Immature natural killer cell (primary cell): ENCODE data around the gene AP3B2. TPM values are rescaled to one million over a fixed set of nuclear protein-coding genes. Genes with fewer than 3 reads are reported as not detected.

Experiments used
- DNase-seq, 3 donors: peaks; one replicate each; pipeline ENCODE4 v3.0.0; 2022; ENCODE audit warnings: mixed read lengths in 1 of 3
- H3K27ac Mint-ChIP-seq, 6 donors: one replicate each; pipeline ENCODE4 v1.8.0; 2020; ENCODE audit warnings: mixed read lengths in 6 of 6, mild to moderate bottlenecking in 5 of 6, inconsistent platforms in 4 of 6, moderate library complexity in 3 of 6
- H3K27me3 Mint-ChIP-seq, 3 donors: one replicate each; pipeline ENCODE4 v1.8.0; 2020 to 2021; ENCODE audit warnings: low read depth in 3 of 3, mild to moderate bottlenecking in 3 of 3, mixed read lengths in 3 of 3, moderate library complexity in 3 of 3, inconsistent platforms in 1 of 3
- H3K36me3 Mint-ChIP-seq, 3 donors: one replicate each; pipeline ENCODE4 v1.8.0; 2020; ENCODE audit warnings: mixed read lengths in 3 of 3, inconsistent platforms in 2 of 3, mild to moderate bottlenecking in 2 of 3
- H3K4me1 Mint-ChIP-seq, 2 donors: one replicate each; pipeline ENCODE4 v1.8.0; 2020; ENCODE audit warnings: inconsistent platforms in 2 of 2, mild to moderate bottlenecking in 2 of 2, mixed read lengths in 2 of 2, moderate library complexity in 1 of 2
- H3K4me3 Mint-ChIP-seq, 5 donors: one replicate each; pipeline ENCODE4 v1.8.0; 2020; ENCODE audit warnings: mild to moderate bottlenecking in 5 of 5, mixed read lengths in 5 of 5, inconsistent platforms in 3 of 5, moderate library complexity in 3 of 5
- H3K9me3 Mint-ChIP-seq, 6 donors: one replicate each; pipeline ENCODE4 v1.8.0; 2020; ENCODE audit warnings: mild to moderate bottlenecking in 6 of 6, mixed read lengths in 6 of 6, inconsistent platforms in 4 of 6, moderate library complexity in 3 of 6
- polyA plus RNA-seq, 3 donors: library from polyadenylated mRNA; unstranded; fragments of 300-500 nt; fragmentation: Illumina TruSeq; gene quantifications; one replicate each; pipeline ENCODE4 v1.2.3, GENCODE V29; 2021

The AP3B2 gene
- polyA plus RNA-seq = not detected

- peaks cover 0 to 2% (median 0%) of the 10 kb centered on the region in 6 donors for H3K9me3 Mint-ChIP-seq
- H3K27me3 Mint-ChIP-seq = peaks cover 0 to 8% (median 2%) of the 10 kb centered on the region in 3 donors
- peak; percentile 47 to 60 (median 53) for DNase-seq
- no peak within 1 kb of the TSS for H3K27ac Mint-ChIP-seq
- H3K4me3 Mint-ChIP-seq = peak within 1 kb of the TSS; percentile 63 to 74 (median 67)
- H3K4me1 Mint-ChIP-seq = peaks cover 0 to 4% of the 10 kb centered on the region in 2 donors
- no peaks in the 10 kb centered on the region for H3K36me3 Mint-ChIP-seq
Measured at GRCh38 chr15:82709421-82710207, at the start of gene AP3B2. Gene AP3B2, minus strand, starts transcription at chr15:82709875. Its CDS starts 169 bp downstream, at chr15:82709706.

- Mint-ChIP-seq H3K4me1 (peaks cover 42 to 64% of the 10 kb centered on the region in 2 donors), H3K27ac (peak overlapping the region; percentile 81 to 98 (median 95)), H3K36me3 (peaks cover 6 to 23% (median 20%) of the 10 kb centered on the region in 3 donors), H3K4me3 (peak overlapping the region; percentile 96 to 100 (median 98)), H3K27me3 (peaks cover 0 to 4% (median 0%) of the 10 kb centered on the region in 3 donors), H3K9me3 (no peaks in the 10 kb centered on the region)
- no peak for DNase-seq
Measured at GRCh38 chr15:82751308-82751707, 41.6 kb upstream of the AP3B2 start.

GRCh38 chr15:82750831-82751180 lies 41.1 kb upstream of the AP3B2 start:
- Mint-ChIP-seq H3K27me3 (peaks cover 0 to 4% (median 0%) of the 10 kb centered on the region in 3 donors), H3K36me3 (peaks cover 1 to 18% (median 17%) of the 10 kb centered on the region in 3 donors), H3K4me1 (peaks cover 38 to 59% of the 10 kb centered on the region in 2 donors), H3K27ac (peak overlapping the region; percentile 81 to 98 (median 95)), H3K9me3 (no peaks in the 10 kb centered on the region), H3K4me3 (peak overlapping the region; percentile 96 to 100 (median 98))
- no peak for DNase-seq

GRCh38 chr15:82749951-82750830 lies 40.5 kb upstream of the AP3B2 start:
- peak; percentile 75 to 79 (median 77) for DNase-seq
- Mint-ChIP-seq H3K9me3 (no peaks in the 10 kb centered on the region), H3K36me3 (peaks cover 0 to 15% (median 14%) of the 10 kb centered on the region in 3 donors), H3K4me3 (peak overlapping the region; percentile 96 to 100 (median 98)), H3K27ac (peak overlapping the region; percentile 81 to 98 (median 95)), H3K4me1 (peaks cover 38 to 57% of the 10 kb centered on the region in 2 donors), H3K27me3 (peaks cover 0 to 4% (median 0%) of the 10 kb centered on the region in 3 donors)

- Mint-ChIP-seq H3K27ac (no peak overlapping the region), H3K9me3 (no peaks in the 10 kb centered on the region), H3K27me3 (peaks cover 0 to 4% (median 0%) of the 10 kb centered on the region in 3 donors), H3K4me3 (peak overlapping the region in 4 of 5 donors; percentile 8 to 63 (median 46)), H3K4me1 (peaks cover 35 to 41% of the 10 kb centered on the region in 2 donors), H3K36me3 (peaks cover 0 to 5% (median 5%) of the 10 kb centered on the region in 3 donors)
- DNase-seq = no peak
Measured at GRCh38 chr15:82748315-82748714, 38.6 kb upstream of the AP3B2 start.

- no peak for DNase-seq
- H3K27ac Mint-ChIP-seq = no peak overlapping the region
- no peak overlapping the region for H3K4me3 Mint-ChIP-seq
- H3K36me3 Mint-ChIP-seq = peaks cover 0 to 7% (median 0%) of the 10 kb centered on the region in 3 donors
- no peaks in the 10 kb centered on the region for H3K27me3 Mint-ChIP-seq
- H3K4me1 Mint-ChIP-seq = no peaks in the 10 kb centered on the region
- H3K9me3 Mint-ChIP-seq = no peaks in the 10 kb centered on the region
Measured at GRCh38 chr15:82743810-82744209, 34.1 kb upstream of the AP3B2 start.

GRCh38 chr15:82742134-82742533 lies 32.5 kb upstream of the AP3B2 start:
- Mint-ChIP-seq H3K4me3 (no peak overlapping the region), H3K27me3 (no peaks in the 10 kb centered on the region), H3K27ac (no peak overlapping the region), H3K36me3 (peaks cover 0 to 14% (median 6%) of the 10 kb centered on the region in 3 donors), H3K9me3 (no peaks in the 10 kb centered on the region), H3K4me1 (no peaks in the 10 kb centered on the region)
- DNase-seq = no peak

- Mint-ChIP-seq H3K4me1 (no peaks in the 10 kb centered on the region), H3K27me3 (no peaks in the 10 kb centered on the region), H3K27ac (no peak overlapping the region), H3K9me3 (no peaks in the 10 kb centered on the region), H3K4me3 (no peak overlapping the region), H3K36me3 (peaks cover 5 to 20% (median 13%) of the 10 kb centered on the region in 3 donors)
- DNase-seq = no peak
Measured at GRCh38 chr15:82739086-82739485, 29.4 kb upstream of the AP3B2 start.

- H3K36me3 Mint-ChIP-seq = peaks cover 5 to 26% (median 13%) of the 10 kb centered on the region in 3 donors
- H3K4me3 Mint-ChIP-seq = no peak overlapping the region
- H3K4me1 Mint-ChIP-seq = no peaks in the 10 kb centered on the region
- H3K27ac Mint-ChIP-seq = no peak overlapping the region
- H3K27me3 Mint-ChIP-seq = peaks cover 0 to 2% (median 0%) of the 10 kb centered on the region in 3 donors
- no peak for DNase-seq
- H3K9me3 Mint-ChIP-seq = no peaks in the 10 kb centered on the region
Measured at GRCh38 chr15:82737975-82738374, 28.3 kb upstream of the AP3B2 start.

GRCh38 chr15:82731527-82731926 lies 21.9 kb upstream of the AP3B2 start:
- no peak overlapping the region for H3K4me3 Mint-ChIP-seq
- H3K9me3 Mint-ChIP-seq = no peaks in the 10 kb centered on the region

GRCh38 chr15:82730022-82730530 lies 20.4 kb upstream of the AP3B2 start:
- DNase-seq = no peak
- Mint-ChIP-seq H3K4me3 (no peak overlapping the region), H3K36me3 (peaks cover 13 to 36% (median 22%) of the 10 kb centered on the region in 3 donors), H3K9me3 (no peaks in the 10 kb centered on the region), H3K27ac (no peak overlapping the region), H3K4me1 (no peaks in the 10 kb centered on the region), H3K27me3 (peaks cover 0 to 9% (median 5%) of the 10 kb centered on the region in 3 donors)

More at GRCh38 chr15:82731527-82731926, 21.9 kb upstream of the AP3B2 start:
- H3K36me3 Mint-ChIP-seq = peaks cover 12 to 36% (median 22%) of the 10 kb centered on the region in 3 donors
- H3K27me3 Mint-ChIP-seq = peaks cover 0 to 9% (median 5%) of the 10 kb centered on the region in 3 donors
- DNase-seq = no peak
- no peaks in the 10 kb centered on the region for H3K4me1 Mint-ChIP-seq
- H3K27ac Mint-ChIP-seq = no peak overlapping the region

GRCh38 chr15:82726816-82727215 lies 17.1 kb upstream of the AP3B2 start:
- H3K4me1 Mint-ChIP-seq = no peaks in the 10 kb centered on the region
- no peaks in the 10 kb centered on the region for H3K9me3 Mint-ChIP-seq
- H3K27me3 Mint-ChIP-seq = peaks cover under 1 to 2% (median 2%) of the 10 kb centered on the region in 3 donors
- H3K4me3 Mint-ChIP-seq = no peak overlapping the region
- H3K27ac Mint-ChIP-seq = no peak overlapping the region
- H3K36me3 Mint-ChIP-seq = peaks cover 10 to 28% (median 13%) of the 10 kb centered on the region in 3 donors
- DNase-seq = no peak

- Mint-ChIP-seq H3K9me3 (peaks cover 0 to 11% (median 4%) of the 10 kb centered on the region in 6 donors), H3K27ac (no peak overlapping the region), H3K36me3 (no peaks in the 10 kb centered on the region), H3K27me3 (peaks cover 7 to 22% (median 8%) of the 10 kb centered on the region in 3 donors), H3K4me1 (peaks cover 0 to 4% of the 10 kb centered on the region in 2 donors), H3K4me3 (no peak overlapping the region)
- no peak for DNase-seq
Measured at GRCh38 chr15:82715003-82715402, 5.3 kb upstream of the AP3B2 start.
